ENCODE measurements around the gene MYO10.

- no peak for TF ChIP-seq POLR2A (IDR thresholded peaks at IDR 0.05)
- TF ChIP-seq CTCF (IDR thresholded peaks at IDR 0.05) = no peak
Measured at GRCh38 chr5:16808021-16808420, 128.1 kb downstream of the MYO10 start.
